Effector memory CD4-positive, alpha-beta T cell (primary cell): ENCODE results near the gene FAM174A.

ENCODE experiments used
- DNase-seq, 3 donors: peaks; one replicate each; pipeline ENCODE4 v3.0.0-alpha.2; 2020
- H3K27ac ChIP-seq: 2 replicates; pipeline ENCODE4 v1.7.0; 2013; ENCODE audit warnings: mild to moderate bottlenecking, low read length, moderate library complexity; ENCODE audit not compliant: insufficient read depth, poor library complexity, severe bottlenecking
- H3K27me3 ChIP-seq: replicated peaks from 2 replicates; pipeline ENCODE4 v1.7.0; 2013; ENCODE audit warnings: mild to moderate bottlenecking, low read length; ENCODE audit not compliant: insufficient read depth, control insufficient read depth, poor library complexity, severe bottlenecking
- H3K36me3 ChIP-seq: 2 replicates; pipeline ENCODE4 v1.7.0; 2013; ENCODE audit warnings: mild to moderate bottlenecking, low read length, moderate library complexity; ENCODE audit not compliant: control insufficient read depth, insufficient read depth
- H3K4me1 ChIP-seq: 2 replicates; pipeline ENCODE4 v1.7.0; 2013; ENCODE audit warnings: low read length, mild to moderate bottlenecking; ENCODE audit not compliant: control insufficient read depth, insufficient read depth, poor library complexity, severe bottlenecking
- H3K4me3 ChIP-seq: 2 replicates; pipeline ENCODE4 v1.7.0; 2013; ENCODE audit warnings: low read length, low read depth, mild to moderate bottlenecking; ENCODE audit not compliant: insufficient read depth, poor library complexity, severe bottlenecking
- H3K9me3 ChIP-seq: 2 replicates; pipeline ENCODE4 v1.7.0; 2013; ENCODE audit warnings: mild to moderate bottlenecking, low read length, moderate library complexity; ENCODE audit not compliant: control insufficient read depth

The FAM174A gene

DNA sequence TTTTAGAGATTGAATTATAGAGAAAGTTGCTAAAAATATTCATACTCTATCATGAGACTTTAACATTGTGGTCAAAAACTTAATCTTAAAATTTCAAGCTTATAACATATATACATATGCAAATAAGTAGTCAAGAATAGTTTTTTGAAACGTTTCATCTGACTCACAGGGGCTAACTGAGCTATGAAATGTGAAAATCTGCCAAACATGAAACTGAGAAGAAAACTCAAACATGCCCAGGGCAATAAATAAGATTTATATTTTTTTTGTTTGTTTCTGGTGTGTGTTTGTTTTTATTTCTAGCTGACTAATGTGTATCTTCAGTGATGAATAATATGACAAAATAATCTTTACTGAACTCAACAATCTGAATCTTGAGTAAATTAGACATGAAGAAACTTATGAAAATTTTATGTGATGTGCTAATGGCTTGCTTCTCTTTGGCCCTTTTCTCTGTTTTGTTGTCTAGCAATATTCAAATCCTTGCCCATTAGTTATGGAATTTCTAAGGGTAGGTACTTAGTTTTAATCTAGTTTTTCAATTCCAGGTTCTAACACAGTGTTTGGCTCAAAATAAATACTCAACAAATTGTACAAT is 99.9 kb downstream of the FAM174A start:
- no peak for DNase-seq
- Histone ChIP-seq H3K27ac (no peak overlapping the region), H3K4me1 (no peaks in the 10 kb centered on the region), H3K9me3 (no peaks in the 10 kb centered on the region), H3K4me3 (no peak overlapping the region), H3K36me3 (no peaks in the 10 kb centered on the region), H3K27me3 (no peaks in the 10 kb centered on the region)
